NCI-H748 (cell line): ENCODE data around the gene RMND5B.
"Not testable (repeated sequence)": the region's sequence is repeated elsewhere in the genome, so short reads cannot be mapped to it uniquely, and the experiment has no call there.

ENCODE experiments used
- DNase-seq: peaks from one replicate; lab custom pipeline; 2025; ENCODE audit not compliant: unreplicated experiment; lab: John Stamatoyannopoulos, UW

RMND5B gene

DNA sequence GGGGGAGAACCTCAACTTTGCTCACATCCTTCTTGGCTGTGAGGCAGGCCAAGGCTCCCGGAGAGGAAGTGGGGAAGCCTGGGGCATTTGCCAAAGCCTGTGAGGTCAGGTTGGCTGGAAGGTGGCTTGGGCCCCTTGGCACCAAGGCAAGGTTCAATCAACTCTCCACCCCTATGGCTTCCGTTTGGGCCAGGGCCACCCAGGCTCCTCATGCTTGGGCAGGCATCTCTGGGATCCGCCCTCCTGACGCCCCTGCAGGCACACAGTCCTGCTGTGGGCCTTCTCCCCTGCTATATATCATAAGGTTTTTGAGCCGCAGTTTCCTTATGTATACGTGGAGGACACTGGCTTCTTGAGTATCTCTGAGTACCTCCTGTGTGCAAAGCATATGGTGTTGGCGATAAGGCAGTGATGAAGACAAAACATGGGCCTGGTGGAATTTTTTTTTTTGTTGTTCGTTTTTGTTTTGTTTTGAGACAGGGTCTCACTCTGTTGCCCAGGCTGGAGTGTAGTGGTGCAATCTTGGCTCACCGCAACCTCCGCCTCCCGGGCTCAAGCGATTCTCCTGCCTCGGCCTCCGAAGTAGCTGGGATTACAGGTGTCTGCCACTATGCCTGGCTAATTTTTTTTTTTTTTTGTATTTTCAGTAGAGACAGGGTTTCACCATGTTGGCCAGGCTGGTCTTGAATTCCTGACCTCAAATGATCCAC, 3.4 kb upstream of the RMND5B start:
- DNase-seq, result not testable (repeated sequence)

- no peak for DNase-seq
Measured at GRCh38 chr5:178129296-178129695, 1.5 kb upstream of the RMND5B start.

DNA sequence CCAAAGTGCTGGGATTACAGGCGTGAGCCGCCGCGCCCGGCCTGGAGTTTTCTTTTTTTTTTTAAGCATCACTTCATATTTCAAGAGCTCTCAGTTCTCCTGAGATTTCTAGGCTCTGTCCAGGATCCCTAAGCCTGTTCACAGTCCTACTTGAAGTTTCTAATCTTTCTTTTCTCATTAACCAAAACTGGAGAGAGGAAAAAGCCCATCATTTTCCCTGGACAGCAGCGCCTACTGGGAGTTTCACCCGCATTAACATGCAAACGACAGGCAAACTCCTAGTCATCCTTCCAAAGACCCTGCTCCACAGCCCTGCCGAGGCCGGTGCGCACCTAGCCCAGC, 609 bp upstream of the RMND5B start:
- not testable (repeated sequence) for DNase-seq

DNA sequence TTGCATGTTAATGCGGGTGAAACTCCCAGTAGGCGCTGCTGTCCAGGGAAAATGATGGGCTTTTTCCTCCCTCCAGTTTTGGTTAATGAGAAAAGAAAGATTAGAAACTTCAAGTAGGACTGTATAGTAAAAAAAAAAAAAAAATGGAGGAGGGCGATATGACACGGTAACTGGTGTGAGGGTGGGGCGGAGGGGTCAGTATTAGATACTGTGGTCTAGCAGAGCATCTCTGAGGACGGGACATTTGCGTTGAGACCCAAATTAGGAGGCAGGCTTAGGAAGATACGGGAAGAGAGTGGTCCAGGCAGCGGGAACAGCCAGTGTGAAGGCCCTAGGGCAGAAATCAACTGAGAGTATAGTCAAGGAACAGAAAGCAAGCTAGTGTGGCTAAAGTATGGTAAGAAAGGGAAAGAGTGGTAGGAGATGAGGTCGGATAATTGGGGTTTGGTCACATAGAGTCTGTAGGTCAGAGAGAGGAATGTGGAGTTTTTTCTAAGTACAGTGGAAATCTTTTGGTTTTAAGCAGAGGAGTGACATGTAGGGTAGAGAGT, 707 bp downstream of the RMND5B start:
- DNase-seq, result peak; percentile 20

- no peak for DNase-seq
Measured at GRCh38 chr5:178136990-178137389, 6.2 kb downstream of the RMND5B start.

DNA sequence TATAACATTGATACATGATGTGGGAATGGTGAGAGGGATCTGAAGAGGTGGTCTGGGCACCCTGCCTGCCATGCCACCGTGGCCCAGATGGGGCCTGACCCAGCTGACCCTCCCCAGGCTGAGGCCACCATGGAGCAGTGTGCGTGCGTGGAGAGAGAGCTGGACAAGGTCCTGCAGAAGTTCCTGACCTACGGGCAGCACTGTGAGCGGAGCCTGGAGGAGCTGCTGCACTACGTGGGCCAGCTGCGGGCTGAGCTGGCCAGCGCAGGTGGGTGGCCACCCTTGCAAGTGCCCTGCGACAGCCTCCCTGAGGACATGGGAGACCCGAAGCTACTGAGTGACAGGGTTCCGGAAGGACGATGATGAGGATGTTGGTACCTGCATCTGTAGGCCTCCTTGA, 7.2 kb downstream of the RMND5B start:
- DNase-seq, result no peak

- DNase-seq, result no peak
Measured at GRCh38 chr5:178141550-178141949, 10.7 kb downstream of the RMND5B start.

DNA sequence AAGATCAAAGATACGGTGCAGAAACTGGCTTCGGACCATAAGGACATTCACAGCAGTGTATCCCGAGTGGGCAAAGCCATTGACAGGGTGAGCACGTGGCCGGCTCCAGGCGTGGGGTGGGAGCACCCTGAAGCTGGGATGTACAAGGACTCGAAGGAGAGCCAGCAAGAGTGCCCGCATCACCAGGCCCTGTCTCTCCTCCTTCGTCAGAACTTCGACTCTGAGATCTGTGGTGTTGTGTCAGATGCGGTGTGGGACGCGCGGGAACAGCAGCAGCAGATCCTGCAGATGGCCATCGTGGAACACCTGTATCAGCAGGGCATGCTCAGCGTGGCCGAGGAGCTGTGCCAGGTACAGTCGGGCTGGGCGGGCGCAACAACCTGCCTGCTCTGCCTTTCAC, 11.8 kb downstream of the RMND5B start:
- DNase-seq, result no peak

DNA sequence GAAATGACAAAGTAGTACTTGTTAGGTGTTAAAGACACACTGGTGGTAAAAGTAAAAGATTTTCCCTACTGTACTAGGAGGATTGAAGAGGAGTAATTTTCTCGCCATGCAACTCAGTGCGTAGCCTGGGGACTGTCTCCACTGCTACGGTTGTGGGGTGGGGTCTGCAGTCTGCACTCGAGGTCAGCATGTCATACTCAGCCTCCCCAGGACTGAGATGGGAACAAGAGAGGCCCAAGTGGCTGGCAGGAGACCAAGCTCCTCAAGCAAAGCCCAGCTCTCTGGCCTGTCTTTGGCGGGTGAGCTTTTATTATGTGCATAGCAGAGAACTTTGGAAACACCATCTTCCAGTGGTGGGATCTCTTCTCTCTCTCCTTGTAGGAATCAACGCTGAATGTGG, 12.4 kb downstream of the RMND5B start:
- no peak for DNase-seq

DNA sequence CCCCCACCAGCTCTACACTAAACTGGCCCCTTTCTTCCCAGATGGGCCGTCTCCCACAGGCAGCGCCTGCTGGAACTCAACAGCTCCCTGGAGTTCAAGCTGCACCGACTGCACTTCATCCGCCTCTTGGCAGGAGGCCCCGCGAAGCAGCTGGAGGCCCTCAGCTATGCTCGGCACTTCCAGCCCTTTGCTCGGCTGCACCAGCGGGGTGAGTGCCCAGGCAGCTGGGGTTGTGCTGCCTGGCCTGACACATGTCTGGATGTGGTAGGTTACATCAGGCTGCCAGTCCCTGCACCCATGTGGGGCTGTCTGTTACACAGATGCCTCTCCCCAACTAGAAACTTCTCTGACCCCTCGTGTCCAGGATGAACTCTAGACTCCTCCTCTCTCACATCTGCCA, 13.1 kb downstream of the RMND5B start:
- DNase-seq, result no peak

- DNase-seq, result peak; percentile 70
Measured at GRCh38 chr5:178145965-178146820, 15.4 kb downstream of the RMND5B start.

DNA sequence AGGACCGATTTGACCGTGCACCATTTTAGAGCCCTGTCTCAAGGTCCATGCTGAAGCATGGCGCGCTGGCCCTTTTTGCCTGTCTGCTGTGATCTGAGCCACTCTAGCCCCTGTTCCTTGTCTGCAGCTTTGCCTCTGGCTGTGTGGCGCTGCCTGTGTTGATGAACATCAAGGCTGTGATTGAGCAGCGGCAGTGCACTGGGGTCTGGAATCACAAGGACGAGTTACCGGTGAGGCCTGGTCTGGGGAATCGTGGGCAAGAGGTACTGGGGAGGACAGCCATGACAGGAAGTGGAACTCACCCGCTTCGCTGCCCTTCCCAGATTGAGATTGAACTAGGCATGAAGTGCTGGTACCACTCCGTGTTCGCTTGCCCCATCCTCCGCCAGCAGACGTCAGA, 16.6 kb downstream of the RMND5B start:
- no peak for DNase-seq

DNA sequence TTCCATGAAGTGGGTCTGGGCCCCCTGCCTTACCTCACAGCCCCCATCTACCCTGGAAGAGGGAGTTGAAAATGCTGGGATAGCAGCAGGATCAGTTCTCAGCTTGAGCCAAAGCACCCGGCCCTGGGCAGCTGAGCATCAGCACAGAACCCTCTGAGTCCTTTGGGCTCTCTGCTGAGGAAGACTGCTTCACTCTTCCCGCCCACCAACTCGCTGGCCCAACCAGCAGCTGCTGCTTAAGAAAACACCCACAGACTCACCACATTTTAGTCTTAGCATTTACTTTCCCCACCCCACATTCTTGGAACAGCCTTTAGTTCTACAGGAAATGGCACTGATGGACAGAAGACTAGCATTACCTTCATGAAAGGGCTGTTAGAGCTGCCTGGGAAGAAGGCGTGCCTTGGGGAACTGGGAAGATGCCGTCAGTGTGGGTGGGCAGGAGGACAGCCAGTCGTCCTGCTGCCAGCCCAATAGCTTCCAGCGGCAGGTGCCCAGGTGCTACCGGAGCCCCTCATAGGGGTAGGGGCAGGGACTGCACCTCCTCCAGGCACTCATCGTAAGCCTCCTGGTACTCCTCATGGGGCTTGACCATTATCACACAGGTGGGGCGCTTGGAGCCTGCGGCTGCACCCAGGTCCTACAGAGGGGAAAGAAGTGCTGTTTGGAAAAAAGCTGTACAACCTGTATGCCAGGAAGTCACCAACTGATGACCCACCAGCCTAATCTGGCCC, 18.6 kb downstream of the RMND5B start:
- no peak for DNase-seq

- DNase-seq, result no peak
Measured at GRCh38 chr5:178150977-178151734, 20.3 kb downstream of the RMND5B start.

- no peak for DNase-seq
Measured at GRCh38 chr5:178152491-178153444, 22.0 kb downstream of the RMND5B start.

GRCh38 chr5:178153530-178154340, 22.9 kb downstream of the RMND5B start, which contains the start of gene NHP2:
Gene NHP2 (minus strand): TSS chr5:178153885. CDS start chr5:178153817, 68 bp downstream.
- DNase-seq, result peak; percentile 98

- no peak for DNase-seq
Measured at GRCh38 chr5:178155065-178155464, 24.3 kb downstream of the RMND5B start.

- no peak for DNase-seq
Measured at GRCh38 chr5:178160176-178160575, 29.4 kb downstream of the RMND5B start.

DNA sequence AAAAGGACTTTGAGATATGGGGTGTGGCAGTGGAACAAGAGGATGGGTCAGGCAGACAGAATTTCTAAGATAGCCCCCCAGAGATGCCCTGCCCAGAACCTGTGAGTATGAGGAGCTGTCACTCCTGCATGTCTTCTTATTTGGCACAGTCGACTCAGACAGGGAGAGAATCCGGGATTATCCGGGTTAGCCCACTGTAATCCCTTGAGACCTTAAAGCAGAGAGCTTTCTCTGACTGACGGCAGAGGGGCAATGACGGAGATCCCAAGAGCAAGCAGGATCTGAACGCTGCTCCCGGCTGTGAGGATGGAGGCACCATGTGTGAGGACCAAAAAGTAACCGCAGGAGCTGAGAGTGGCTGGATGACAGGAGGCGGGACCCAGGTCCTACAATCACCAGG, 31.7 kb downstream of the RMND5B start:
- no peak for DNase-seq
